ENCODE results near the gene TMEM131. TPM values are rescaled to one million over a fixed set of nuclear protein-coding genes. Genes with fewer than 3 reads are reported as not detected.

The TMEM131 gene
- total RNA-seq, 1 donor = 45.1 TPM

- DNase-seq (ENCODE audit: low read depth) = no peak
- no peak overlapping the region for H3K4me3 ChIP-seq (ENCODE audit: low read depth, low read length)
- TF ChIP-seq, protein P1, sequence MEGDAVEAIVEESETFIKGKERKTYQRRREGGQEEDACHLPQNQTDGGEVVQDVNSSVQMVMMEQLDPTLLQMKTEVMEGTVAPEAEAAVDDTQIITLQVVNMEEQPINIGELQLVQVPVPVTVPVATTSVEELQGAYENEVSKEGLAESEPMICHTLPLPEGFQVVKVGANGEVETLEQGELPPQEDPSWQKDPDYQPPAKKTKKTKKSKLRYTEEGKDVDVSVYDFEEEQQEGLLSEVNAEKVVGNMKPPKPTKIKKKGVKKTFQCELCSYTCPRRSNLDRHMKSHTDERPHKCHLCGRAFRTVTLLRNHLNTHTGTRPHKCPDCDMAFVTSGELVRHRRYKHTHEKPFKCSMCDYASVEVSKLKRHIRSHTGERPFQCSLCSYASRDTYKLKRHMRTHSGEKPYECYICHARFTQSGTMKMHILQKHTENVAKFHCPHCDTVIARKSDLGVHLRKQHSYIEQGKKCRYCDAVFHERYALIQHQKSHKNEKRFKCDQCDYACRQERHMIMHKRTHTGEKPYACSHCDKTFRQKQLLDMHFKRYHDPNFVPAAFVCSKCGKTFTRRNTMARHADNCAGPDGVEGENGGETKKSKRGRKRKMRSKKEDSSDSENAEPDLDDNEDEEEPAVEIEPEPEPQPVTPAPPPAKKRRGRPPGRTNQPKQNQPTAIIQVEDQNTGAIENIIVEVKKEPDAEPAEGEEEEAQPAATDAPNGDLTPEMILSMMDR (IDR thresholded peaks at IDR 0.05; ENCODE audit: insufficient read depth, low read length) = no peak
These were observed 27.7 kb downstream of the TMEM131 start for GRCh38 chr2:97967931-97968627.

DNA sequence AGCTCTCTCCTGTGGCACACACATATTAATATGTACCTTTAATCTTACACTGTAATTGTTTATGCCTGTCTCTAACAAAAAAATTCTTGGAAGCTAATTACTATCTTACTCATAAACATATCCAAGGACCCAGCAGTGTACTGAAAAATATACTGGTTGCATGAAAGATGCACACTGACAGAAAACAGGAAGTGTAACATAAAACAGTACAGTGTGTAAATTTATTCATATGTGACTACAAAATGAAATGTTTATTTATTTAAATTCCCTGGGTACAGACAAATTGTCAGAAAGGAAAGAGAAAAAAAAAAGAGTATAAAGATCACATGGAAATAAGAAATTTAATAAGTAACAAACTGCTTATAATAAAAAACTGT lies 28.5 kb downstream of the TMEM131 start:
- no peak for DNase-seq (ENCODE audit: low read depth)

DNA sequence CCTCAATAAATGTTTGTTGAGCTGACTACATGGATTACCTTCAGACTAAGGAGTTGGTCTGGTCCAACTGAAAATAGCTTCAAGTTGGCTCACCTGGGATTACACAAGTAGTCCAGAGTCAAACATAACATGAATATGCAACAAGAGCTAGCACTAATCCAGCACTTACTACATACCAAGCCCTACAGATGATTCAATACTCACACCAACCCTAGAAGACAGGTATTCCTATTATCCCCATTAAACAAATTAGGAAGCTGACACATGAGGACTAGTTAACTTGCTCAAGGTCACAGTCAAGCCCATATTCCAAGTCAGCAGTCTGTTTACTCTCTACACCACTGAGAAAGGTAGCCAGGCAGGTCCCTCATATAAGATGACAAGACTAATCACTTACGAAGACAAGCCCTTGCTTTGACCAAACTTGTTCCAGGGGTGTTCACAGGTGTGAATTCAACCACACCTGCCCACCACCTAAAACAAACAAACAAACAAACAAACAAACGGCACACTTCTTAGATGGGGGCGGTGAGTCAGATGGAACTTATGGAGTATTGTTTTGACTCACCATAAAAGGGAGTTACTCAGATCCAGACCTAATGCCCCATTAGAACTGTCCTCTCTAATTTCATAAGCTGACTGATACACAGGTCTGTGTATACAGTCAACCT lies 29.1 kb downstream of the TMEM131 start:
- DNase-seq (ENCODE audit: low read depth) = no peak
- no peak overlapping the region for H3K4me3 ChIP-seq (ENCODE audit: low read depth, low read length)
- TF ChIP-seq, protein P1 (IDR thresholded peaks at IDR 0.05; ENCODE audit: insufficient read depth, low read length) = no peak

More for the DNA sequence above, 28.5 kb downstream of the TMEM131 start:
- TF ChIP-seq, protein P1 (IDR thresholded peaks at IDR 0.05; ENCODE audit: insufficient read depth, low read length) = no peak
- no peak overlapping the region for H3K4me3 ChIP-seq (ENCODE audit: low read depth, low read length)

GRCh38 chr2:97965116-97965515 lies 30.6 kb downstream of the TMEM131 start:
- TF ChIP-seq, protein P1 (IDR thresholded peaks at IDR 0.05; ENCODE audit: insufficient read depth, low read length) = no peak
- no peak for DNase-seq (ENCODE audit: low read depth)
- H3K4me3 ChIP-seq (ENCODE audit: low read depth, low read length) = no peak overlapping the region

- TF ChIP-seq, protein P1 (IDR thresholded peaks at IDR 0.05; ENCODE audit: insufficient read depth, low read length) = no peak
- H3K4me3 ChIP-seq (ENCODE audit: low read depth, low read length) = no peak overlapping the region
- DNase-seq (ENCODE audit: low read depth) = no peak
These were observed 31.9 kb downstream of the TMEM131 start for GRCh38 chr2:97963880-97964279.

GRCh38 chr2:97963079-97963406 lies 32.7 kb downstream of the TMEM131 start:
- TF ChIP-seq, protein P1 (IDR thresholded peaks at IDR 0.05; ENCODE audit: insufficient read depth, low read length) = no peak
- no peak overlapping the region for H3K4me3 ChIP-seq (ENCODE audit: low read depth, low read length)
- DNase-seq (ENCODE audit: low read depth) = no peak
